Muscle of back (tissue), 13 donors: ENCODE data around the gene ATOX1. TPM values are rescaled to one million over a fixed set of nuclear protein-coding genes. Genes with fewer than 3 reads are reported as not detected.
"Not testable (repeated sequence)": the region's sequence is repeated elsewhere in the genome, so short reads cannot be mapped to it uniquely, and the experiment has no call there.

Experiments used
- DNase-seq, 3 donors: peaks; one replicate each; pipeline versions ENCODE4 v3.0.0 to v3.0.0-alpha.2; 2013
- long read RNA-seq, 9 donors: transcript quantifications; one replicate each; lab custom pipeline, GENCODE V29; 2026
- polyA plus RNA-seq, 10 donors: library from polyadenylated mRNA; unstranded; fragments of 120-200 nt; gene quantifications; one replicate each; pipeline ENCODE4 v1.2.1, GENCODE V29; 2013; ENCODE audit not compliant: insufficient read length in 10 of 10

ATOX1 gene
- polyA plus RNA-seq, result 10 to 100 TPM; 36.5 to 70.7 (median 50.3) TPM
- long read RNA-seq, donor 1, transcript ATOX1-205 (3 exons, 724 nt), result minor isoform, 5 of 48 reads
- long read RNA-seq, donor 1, transcript ATOX1-201 (4 exons, 488 nt), result major isoform, 39 of 48 reads
- long read RNA-seq, donor 1, partial matches to known transcripts, result 0 of 48 reads
- long read RNA-seq, donor 1, other reads (novel, unspliced or antisense), result 0 of 48 reads
- long read RNA-seq, donor 2, transcript ATOX1-201 (4 exons, 488 nt), result major isoform, 26 of 33 reads
- long read RNA-seq, donor 2, transcript ATOX1-205 (3 exons, 724 nt), result minor isoform, 5 of 33 reads
- long read RNA-seq, donor 2, partial matches to known transcripts, result 0 of 33 reads
- long read RNA-seq, donor 2, other reads (novel, unspliced or antisense), result 0 of 33 reads
- long read RNA-seq, donor 3, result 0 reads
- long read RNA-seq, donor 4, transcript ATOX1-204 (2 exons, 423 nt), result minor isoform, 7 of 38 reads
- long read RNA-seq, donor 4, transcript ATOX1-201 (4 exons, 488 nt), result major isoform, 29 of 38 reads
- long read RNA-seq, donor 4, partial matches to known transcripts, result 0 of 38 reads
- long read RNA-seq, donor 4, other reads (novel, unspliced or antisense), result 0 of 38 reads
- long read RNA-seq, donor 5, transcript ATOX1-201 (4 exons, 488 nt), result major isoform, 68 of 77 reads
- long read RNA-seq, donor 5, transcript ATOX1-204 (2 exons, 423 nt), result minor isoform, 5 of 77 reads
- long read RNA-seq, donor 5, partial matches to known transcripts, result 0 of 77 reads
- long read RNA-seq, donor 5, other reads (novel, unspliced or antisense), result 0 of 77 reads
- long read RNA-seq, donor 6, transcript ATOX1-201 (4 exons, 488 nt), result major isoform, 23 of 39 reads
- long read RNA-seq, donor 6, transcript ATOX1-204 (2 exons, 423 nt), result minor isoform, 7 of 39 reads
- long read RNA-seq, donor 6, partial matches to known transcripts, result 6 of 39 reads
- long read RNA-seq, donor 6, other reads (novel, unspliced or antisense), result 0 of 39 reads
- long read RNA-seq, donor 7, transcript ATOX1-201 (4 exons, 488 nt), result major isoform, 32 of 37 reads
- long read RNA-seq, donor 7, partial matches to known transcripts, result 0 of 37 reads
- long read RNA-seq, donor 7, other reads (novel, unspliced or antisense), result 0 of 37 reads
- long read RNA-seq, donor 8, transcript ATOX1-201 (4 exons, 488 nt), result major isoform, 22 of 41 reads
- long read RNA-seq, donor 8, transcript ATOX1-204 (2 exons, 423 nt), result minor isoform, 7 of 41 reads
- long read RNA-seq, donor 8, transcript ATOX1-205 (3 exons, 724 nt), result minor isoform, 6 of 41 reads
- long read RNA-seq, donor 8, partial matches to known transcripts, result 5 of 41 reads
- long read RNA-seq, donor 8, other reads (novel, unspliced or antisense), result 0 of 41 reads
- long read RNA-seq, donor 9, partial matches to known transcripts, result 0 of 4 reads
- long read RNA-seq, donor 9, other reads (novel, unspliced or antisense), result 0 of 4 reads

- DNase-seq, result peak; percentile 88 to 97 (median 95)
Measured at GRCh38 chr5:151758430-151759241, at the start of gene ATOX1. TSS of gene ATOX1 (minus strand) at chr5:151758631. CDS start at chr5:151758551, 80 bp downstream.

- peak in 1 of 3 donors; percentile 41 for DNase-seq
Measured at GRCh38 chr5:151805414-151806223, 47.2 kb upstream of the ATOX1 start.

- DNase-seq, result no peak
Measured at GRCh38 chr5:151800532-151800931, 42.1 kb upstream of the ATOX1 start.

GRCh38 chr5:151799407-151799806 lies 41.0 kb upstream of the ATOX1 start:
- DNase-seq, result no peak

GRCh38 chr5:151798674-151799073 lies 40.2 kb upstream of the ATOX1 start:
- DNase-seq, result no peak

- DNase-seq, result no peak
Measured at GRCh38 chr5:151795426-151795825, 37.0 kb upstream of the ATOX1 start.

GRCh38 chr5:151793358-151793757 lies 34.9 kb upstream of the ATOX1 start:
- no peak for DNase-seq

- no peak for DNase-seq
Measured at GRCh38 chr5:151787817-151788216, 29.4 kb upstream of the ATOX1 start.

- DNase-seq, result no peak
Measured at GRCh38 chr5:151786468-151786867, 28.0 kb upstream of the ATOX1 start.

- DNase-seq, result no peak
Measured at GRCh38 chr5:151784141-151784540, 25.7 kb upstream of the ATOX1 start.

GRCh38 chr5:151783664-151784063 lies 25.2 kb upstream of the ATOX1 start:
- DNase-seq, result not testable (repeated sequence)

GRCh38 chr5:151781201-151781600 lies 22.8 kb upstream of the ATOX1 start:
- no peak for DNase-seq

- DNase-seq, result no peak
Measured at GRCh38 chr5:151780348-151780747, 21.9 kb upstream of the ATOX1 start.

- no peak for DNase-seq
Measured at GRCh38 chr5:151779531-151780125, 21.2 kb upstream of the ATOX1 start.

GRCh38 chr5:151775025-151775606 lies 16.7 kb upstream of the ATOX1 start:
- no peak for DNase-seq

- no peak for DNase-seq
Measured at GRCh38 chr5:151773951-151774350, 15.5 kb upstream of the ATOX1 start.

GRCh38 chr5:151772846-151773561 lies 14.6 kb upstream of the ATOX1 start:
- DNase-seq, result peak in 1 of 3 donors; percentile 32
